Measurements from ENCODE around the gene C20orf144.
"Not testable (repeated sequence)": the region's sequence is repeated elsewhere in the genome, so short reads cannot be mapped to it uniquely, and the experiment has no call there.

C20orf144 gene

DNA sequence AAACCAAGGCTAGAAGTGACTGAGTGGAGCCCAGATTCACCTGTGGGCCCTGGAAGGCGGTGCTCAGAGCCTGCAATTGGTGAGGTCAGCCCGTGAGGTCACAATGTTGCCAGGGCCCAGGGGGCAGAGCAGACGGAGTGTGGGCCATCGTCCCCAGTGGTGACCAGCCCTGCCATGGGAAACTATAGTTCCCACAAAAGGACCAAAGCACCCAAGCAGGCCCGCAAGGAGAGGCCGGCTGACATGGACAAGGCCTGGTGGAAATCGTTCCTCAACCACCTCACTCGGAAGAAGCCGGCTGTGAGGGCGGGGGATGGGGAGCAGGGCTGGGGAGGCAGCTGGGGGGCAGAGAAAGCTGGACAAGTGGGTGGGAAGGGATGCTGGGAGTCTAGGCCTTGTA lies at the start of gene C20orf144:
Gene C20orf144 (plus strand): TSS at position 156 of the 400 bp plus-strand sequence. CDS start 19 bp downstream, at position 175.
- no peak for DNase-seq

GRCh38 chr20:33621717-33622400 lies 40.3 kb upstream of the C20orf144 start:
- DNase-seq, result no peak

DNA sequence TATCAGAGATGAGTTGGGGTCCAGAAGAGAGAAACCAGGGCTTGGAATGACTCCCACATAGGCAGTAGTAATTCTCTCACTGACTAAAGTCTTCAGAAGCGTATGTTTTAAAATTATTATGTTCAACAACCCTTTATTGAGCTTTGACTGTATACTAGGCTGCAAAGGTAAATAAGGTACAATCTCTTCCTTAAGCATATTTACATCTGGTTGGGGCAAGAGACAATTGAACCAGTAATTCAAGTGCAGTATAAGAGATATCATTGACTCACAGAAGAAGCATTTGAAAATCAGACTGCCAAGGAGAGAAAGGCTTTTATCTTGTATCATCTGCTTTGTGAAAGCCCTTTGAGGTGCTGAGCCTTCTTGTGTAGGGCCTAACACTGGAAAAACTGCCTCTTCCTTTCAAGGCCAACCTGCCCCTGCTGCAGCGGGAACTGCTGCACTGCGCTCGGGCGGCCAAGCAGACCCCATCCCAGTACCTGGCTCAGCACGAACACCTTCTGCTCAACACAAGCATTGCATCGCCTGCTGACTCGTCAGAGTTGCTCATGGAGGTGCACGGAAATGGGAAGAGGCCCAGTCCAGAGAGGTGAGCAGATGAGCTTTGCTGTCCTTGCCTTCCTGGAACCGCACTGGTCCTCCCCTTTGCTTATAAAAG lies 39.3 kb upstream of the C20orf144 start:
- no peak for DNase-seq

GRCh38 chr20:33624399-33624798 lies 37.7 kb upstream of the C20orf144 start:
- no peak for DNase-seq

- no peak for DNase-seq
These were observed 35.9 kb upstream of the C20orf144 start for GRCh38 chr20:33626190-33626589.

GRCh38 chr20:33627577-33628216 lies 34.4 kb upstream of the C20orf144 start:
- no peak for DNase-seq

DNA sequence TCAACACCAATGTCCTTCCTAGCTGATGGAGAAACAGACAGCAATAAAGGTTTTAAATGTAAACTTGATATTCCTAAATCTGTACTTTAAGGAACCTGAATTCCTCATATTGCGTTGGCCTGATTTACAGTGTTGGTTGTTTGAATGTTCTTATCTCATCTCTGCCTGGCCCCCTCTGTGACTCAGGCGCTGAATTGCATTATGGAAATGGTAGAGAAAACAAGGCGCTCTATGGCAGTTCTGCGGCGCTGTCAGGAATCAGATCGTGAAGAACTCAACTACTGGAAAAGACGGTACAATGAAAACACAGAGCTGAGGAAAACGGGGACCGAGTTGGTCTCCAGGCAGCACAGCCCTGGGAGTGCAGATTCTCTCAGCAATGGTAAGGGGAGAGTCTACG lies 32.6 kb upstream of the C20orf144 start:
- no peak for DNase-seq

GRCh38 chr20:33629979-33630378 lies 32.1 kb upstream of the C20orf144 start:
- no peak for DNase-seq

DNA sequence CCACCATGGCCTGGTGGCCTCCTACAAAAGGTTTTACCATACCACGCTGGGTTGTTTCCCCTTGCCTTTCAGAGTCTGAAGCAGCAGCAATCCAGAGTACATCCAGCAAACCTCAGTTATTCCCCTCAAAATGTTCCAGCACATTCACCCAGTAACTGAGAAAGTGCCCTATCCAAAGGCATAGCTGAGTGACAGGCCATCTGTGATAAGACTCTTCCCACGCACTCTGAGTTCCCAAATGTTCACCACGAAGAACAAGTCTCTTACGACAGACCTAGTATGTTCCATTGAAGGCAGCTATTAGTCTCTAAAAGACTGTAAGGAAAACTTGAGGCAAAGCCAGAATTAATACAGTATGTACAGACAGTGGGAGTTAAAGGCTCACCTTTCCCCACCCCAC lies 31.6 kb upstream of the C20orf144 start:
- no peak for DNase-seq

DNA sequence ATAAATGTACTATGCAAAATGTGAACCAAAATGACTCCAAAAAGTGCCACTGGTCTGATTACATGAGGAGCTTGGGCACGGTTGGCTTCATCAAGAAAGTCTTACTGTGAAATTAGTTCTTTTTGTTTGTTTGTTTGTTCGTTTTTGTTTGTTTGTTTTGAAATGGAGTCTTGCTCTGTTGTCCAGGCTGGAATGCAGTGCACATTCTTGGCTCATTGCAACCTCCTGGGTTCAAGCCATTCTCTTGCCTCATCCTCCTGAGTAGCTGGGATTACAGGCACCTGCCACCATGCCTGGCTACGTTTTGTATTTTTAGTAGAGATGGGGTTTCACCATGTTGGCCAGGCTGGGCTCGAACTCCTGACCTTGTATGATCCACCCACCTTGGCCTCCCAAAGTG lies 30.2 kb upstream of the C20orf144 start:
- DNase-seq, result not testable (repeated sequence)

- no peak for DNase-seq
These were observed 26.8 kb upstream of the C20orf144 start for GRCh38 chr20:33635341-33635740.

DNA sequence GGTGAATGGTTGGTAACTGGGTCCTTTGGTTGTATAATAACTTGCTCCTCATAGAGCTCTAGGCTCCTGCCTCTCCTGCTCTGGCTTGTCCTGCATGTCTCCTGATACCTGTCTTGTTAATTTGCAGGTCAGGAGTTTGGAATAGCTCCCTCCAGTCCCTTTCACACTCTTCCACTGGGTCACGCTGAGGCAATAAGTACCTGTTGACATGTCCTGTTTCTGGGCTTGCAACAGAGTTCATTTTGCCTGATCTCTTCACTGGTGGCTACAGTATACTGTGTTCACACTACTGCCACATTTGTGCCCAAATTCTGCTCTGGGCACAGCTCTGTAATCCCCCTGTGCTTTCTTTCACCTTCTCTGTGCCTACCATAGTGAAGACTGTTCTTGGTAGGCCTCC lies 25.4 kb upstream of the C20orf144 start:
- DNase-seq, result no peak

GRCh38 chr20:33640287-33640686 lies 21.8 kb upstream of the C20orf144 start:
- DNase-seq, result no peak

GRCh38 chr20:33644313-33645071 lies 17.6 kb upstream of the C20orf144 start:
- DNase-seq, result no peak

GRCh38 chr20:33645072-33645358 lies 17.1 kb upstream of the C20orf144 start:
- peak; percentile 76 for DNase-seq

GRCh38 chr20:33645396-33645795 lies 16.7 kb upstream of the C20orf144 start:
- DNase-seq, result peak; percentile 57

DNA sequence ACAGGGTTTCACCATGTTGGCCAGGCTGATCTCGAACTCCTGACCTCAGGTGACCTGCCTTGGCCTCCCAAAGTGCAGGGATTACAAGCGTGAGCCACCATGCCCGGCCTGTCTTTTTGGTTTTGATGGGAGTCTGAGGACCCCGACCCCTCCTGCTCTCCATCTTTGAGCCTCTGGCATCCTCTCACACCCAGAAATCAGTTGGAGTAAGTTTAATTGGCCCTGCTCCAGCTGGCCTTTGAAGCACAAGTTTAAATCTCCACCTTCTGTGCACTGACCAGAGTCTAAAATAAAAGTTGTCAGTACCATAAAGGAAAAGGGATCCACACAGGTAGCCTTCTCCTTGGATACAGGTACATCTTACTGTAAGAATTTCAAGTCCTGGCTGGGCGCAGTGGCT lies 15.9 kb upstream of the C20orf144 start:
- no peak for DNase-seq

- peak; percentile 21 for DNase-seq
These were observed 15.0 kb upstream of the C20orf144 start for GRCh38 chr20:33646959-33647602.

- DNase-seq, result no peak
These were observed 14.3 kb upstream of the C20orf144 start for GRCh38 chr20:33647603-33648395.

GRCh38 chr20:33648396-33649004 lies 13.6 kb upstream of the C20orf144 start:
- no peak for DNase-seq

DNA sequence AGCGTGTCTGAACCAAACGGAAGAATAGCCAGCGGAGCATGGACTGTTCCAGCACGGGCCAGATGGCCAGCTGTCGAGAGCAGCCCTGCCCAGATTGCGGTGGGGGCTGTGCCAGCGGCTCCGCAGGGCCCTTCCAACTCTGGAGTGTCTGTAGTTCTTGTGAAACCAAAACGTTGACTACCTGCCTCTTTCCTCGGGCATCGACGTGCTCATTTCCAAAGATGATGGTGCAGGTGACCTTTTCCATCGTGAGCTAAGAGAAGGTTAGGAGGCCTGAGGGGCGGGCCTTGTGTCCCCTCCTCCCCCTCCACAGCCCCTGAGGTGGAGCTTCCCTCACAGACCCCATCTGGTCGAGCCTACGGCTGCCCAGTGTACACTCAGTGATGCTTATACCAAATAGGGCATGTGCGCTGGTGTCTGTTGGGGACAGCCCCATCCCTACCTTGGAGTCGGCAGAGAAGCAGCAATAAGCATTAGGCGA lies 12.9 kb upstream of the C20orf144 start:
- DNase-seq, result no peak
